ENCODE measurements around the gene NAA16. TPM values are rescaled to one million over a fixed set of nuclear protein-coding genes. Genes with fewer than 3 reads are reported as not detected.

Gene NAA16
- total RNA-seq, 2 donors from 2014 or later: 47.8 to 50.6 TPM

DNA sequence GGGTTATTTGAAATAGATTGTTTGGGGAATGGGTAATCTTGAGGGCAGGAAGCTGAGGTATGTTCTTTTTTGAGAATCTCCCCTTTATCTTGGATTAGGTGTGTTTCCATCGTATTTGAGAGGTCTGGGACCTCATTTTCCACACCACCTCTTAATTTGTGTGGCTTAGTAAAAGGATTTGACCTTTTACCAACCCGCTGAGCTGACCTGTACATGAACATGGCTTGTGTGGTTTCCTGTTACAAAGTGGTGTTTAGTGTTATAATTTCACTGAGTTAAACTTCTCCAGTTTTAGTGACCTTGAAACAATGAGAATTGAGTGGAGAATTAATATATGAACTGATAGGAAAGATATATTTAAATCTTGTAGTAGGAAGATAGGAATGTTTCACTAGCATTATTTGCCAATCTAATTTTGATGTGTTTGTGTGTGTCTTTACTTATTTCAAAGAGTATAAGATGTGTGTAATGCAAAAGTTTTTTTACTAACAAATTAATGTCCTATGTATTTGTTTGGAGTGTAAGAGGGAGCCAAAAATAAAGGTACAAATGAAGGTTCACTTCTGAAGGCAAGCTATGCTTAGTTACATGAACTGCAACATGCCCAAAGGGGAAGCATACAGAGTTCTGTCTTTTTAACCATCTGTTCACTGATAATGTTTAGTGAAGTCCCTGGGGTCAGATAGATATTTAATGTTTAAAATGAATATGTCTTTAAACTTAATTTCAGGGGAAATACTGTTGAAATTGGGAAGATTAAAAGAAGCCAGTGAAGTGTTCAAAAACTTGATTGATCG is 17.1 kb downstream of the NAA16 start:
- Histone ChIP-seq H3K27me3 (no peaks in the 10 kb centered on the region), H3K9me3 (no peaks in the 10 kb centered on the region), H3K27ac (peak overlapping the region in 1 of 4 donors; percentile 27), H3K4me3 (no peak overlapping the region), H3K4me1 (peaks cover 42% of the 10 kb centered on the region), H3K36me3 (replicated peaks in 1 of 2; ENCODE audit: insufficient read depth in 1 of 2, low read depth in 2 of 2) (peaks cover 1 to 2% of the 10 kb centered on the region in 2 donors)
- no peak for TF ChIP-seq POLR2A (IDR thresholded peaks at IDR 0.05)
- TF ChIP-seq, protein P1, sequence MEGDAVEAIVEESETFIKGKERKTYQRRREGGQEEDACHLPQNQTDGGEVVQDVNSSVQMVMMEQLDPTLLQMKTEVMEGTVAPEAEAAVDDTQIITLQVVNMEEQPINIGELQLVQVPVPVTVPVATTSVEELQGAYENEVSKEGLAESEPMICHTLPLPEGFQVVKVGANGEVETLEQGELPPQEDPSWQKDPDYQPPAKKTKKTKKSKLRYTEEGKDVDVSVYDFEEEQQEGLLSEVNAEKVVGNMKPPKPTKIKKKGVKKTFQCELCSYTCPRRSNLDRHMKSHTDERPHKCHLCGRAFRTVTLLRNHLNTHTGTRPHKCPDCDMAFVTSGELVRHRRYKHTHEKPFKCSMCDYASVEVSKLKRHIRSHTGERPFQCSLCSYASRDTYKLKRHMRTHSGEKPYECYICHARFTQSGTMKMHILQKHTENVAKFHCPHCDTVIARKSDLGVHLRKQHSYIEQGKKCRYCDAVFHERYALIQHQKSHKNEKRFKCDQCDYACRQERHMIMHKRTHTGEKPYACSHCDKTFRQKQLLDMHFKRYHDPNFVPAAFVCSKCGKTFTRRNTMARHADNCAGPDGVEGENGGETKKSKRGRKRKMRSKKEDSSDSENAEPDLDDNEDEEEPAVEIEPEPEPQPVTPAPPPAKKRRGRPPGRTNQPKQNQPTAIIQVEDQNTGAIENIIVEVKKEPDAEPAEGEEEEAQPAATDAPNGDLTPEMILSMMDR (IDR thresholded peaks at IDR 0.05): no peak
- no peak for ATAC-seq
- intact Hi-C loops (cut with DNase I): no loop called here
- WGBS, 2 donors: 62% methylated on average over 3 of the region's 3 CpGs
- no peak for DNase-seq

DNA sequence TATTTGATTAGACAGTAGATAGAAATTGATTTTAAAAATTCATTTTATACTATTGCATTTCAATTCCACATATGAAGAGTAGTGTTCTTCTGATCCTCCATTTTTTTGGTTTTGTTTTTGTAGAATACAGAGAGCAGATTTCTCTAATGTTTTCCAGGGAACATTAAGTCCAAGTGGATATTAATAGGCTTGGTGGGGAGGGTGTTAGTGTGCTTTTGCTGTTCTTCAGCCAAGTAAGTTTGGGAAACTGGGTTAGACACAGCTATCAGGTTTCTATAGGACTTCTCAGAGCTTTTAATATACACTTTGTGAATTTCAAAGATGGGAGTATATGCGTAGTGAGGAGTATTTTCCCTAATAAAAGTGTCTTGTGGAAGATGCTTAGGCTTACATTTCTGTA is 21.8 kb downstream of the NAA16 start:
- TF ChIP-seq, protein P1 (IDR thresholded peaks at IDR 0.05): no peak
- no peak for TF ChIP-seq POLR2A (IDR thresholded peaks at IDR 0.05)

DNA sequence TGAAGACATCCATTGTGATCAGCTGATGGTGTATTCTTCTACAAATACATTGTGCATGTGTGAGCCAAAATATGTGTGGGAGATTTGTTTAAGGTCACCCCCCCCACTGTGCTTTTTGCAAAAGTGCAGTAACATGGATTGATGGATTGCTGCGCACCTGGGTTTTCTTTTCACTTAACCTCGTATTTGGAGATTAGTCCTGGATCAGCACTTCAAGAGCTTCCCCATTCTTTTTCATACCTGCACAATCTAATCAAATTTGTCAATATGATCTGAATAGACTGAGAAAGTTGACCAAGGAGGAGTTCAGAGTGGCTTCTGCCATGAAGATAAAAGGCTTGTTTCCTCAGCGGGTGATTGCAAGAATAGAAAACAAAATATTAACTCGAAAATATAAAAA is 23.7 kb downstream of the NAA16 start:
- Histone ChIP-seq H3K36me3 (replicated peaks in 1 of 2; ENCODE audit: insufficient read depth in 1 of 2, low read depth in 2 of 2) (peaks cover 2 to 4% of the 10 kb centered on the region in 2 donors), H3K4me3 (no peak overlapping the region), H3K4me1 (peaks cover 27% of the 10 kb centered on the region), H3K9me3 (no peaks in the 10 kb centered on the region), H3K27me3 (no peaks in the 10 kb centered on the region), H3K27ac (no peak overlapping the region)
- 56 to 60% methylated on average over 4 of the region's 4 CpGs for WGBS, 2 donors
- TF ChIP-seq, protein P1 (IDR thresholded peaks at IDR 0.05): no peak
- DNase-seq (no peak), ATAC-seq (no peak)
- intact Hi-C loops (cut with DNase I): no loop called here

More for the DNA sequence above, 21.8 kb downstream of the NAA16 start:
- intact Hi-C loops (cut with DNase I): no loop called here
- ATAC-seq (no peak), DNase-seq (no peak)
- 91 to 94% methylated on average over 1 of the region's 1 CpG for WGBS, 2 donors
- no peak overlapping the region for H3K4me3 ChIP-seq
- H3K9me3 ChIP-seq: no peaks in the 10 kb centered on the region
- no peaks in the 10 kb centered on the region for H3K27me3 ChIP-seq
- peaks cover 4% of the 10 kb centered on the region in 2 donors for H3K36me3 ChIP-seq (replicated peaks in 1 of 2; ENCODE audit: insufficient read depth in 1 of 2, low read depth in 2 of 2)
- H3K4me1 ChIP-seq: peaks cover 32% of the 10 kb centered on the region
- H3K27ac ChIP-seq: no peak overlapping the region

DNA sequence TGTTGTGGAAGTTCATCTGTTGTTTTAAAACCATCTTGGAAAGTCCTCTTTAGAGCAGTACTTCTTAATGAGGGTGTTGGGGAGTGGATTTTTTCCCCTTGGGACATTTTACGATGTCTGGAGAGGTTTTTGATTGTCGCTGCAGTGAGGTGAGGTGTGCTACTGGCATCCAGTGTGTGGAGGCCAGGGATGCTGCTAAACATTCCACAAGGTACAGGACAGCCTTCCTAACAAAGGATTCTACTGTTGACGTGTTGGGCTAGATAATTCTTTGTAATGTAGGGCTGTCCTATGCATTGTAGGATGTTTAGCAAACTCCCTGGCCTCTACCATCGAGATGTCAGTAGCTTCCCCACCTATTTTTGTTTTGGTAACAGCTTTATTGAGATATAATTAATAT is 33.3 kb downstream of the NAA16 start:
- H3K27ac ChIP-seq: no peak overlapping the region
- H3K27me3 ChIP-seq: no peaks in the 10 kb centered on the region
- no peak overlapping the region for H3K4me3 ChIP-seq
- intact Hi-C loops (cut with DNase I): no loop called here
- H3K36me3 ChIP-seq (replicated peaks in 1 of 2; ENCODE audit: insufficient read depth in 1 of 2, low read depth in 2 of 2): peaks cover 6 to 8% of the 10 kb centered on the region in 2 donors
- H3K9me3 ChIP-seq: peaks cover 0 to 4% (median 0%) of the 10 kb centered on the region in 3 donors
- H3K4me1 ChIP-seq: peaks cover 17% of the 10 kb centered on the region
- ATAC-seq (no peak), DNase-seq (no peak)
- no peak for TF ChIP-seq POLR2A (IDR thresholded peaks at IDR 0.05)
- TF ChIP-seq, protein P1 (IDR thresholded peaks at IDR 0.05): no peak
- WGBS, 2 donors: 93 to 95% methylated on average over 4 of the region's 4 CpGs

All from body of pancreas (tissue), 4 donors.